Liver (tissue), 9 donors: Measurements from ENCODE around the gene ADAP1. TPM values are rescaled to one million over a fixed set of nuclear protein-coding genes. Genes with fewer than 3 reads are reported as not detected.
A peak's percentile ranks its signal among the peaks of the same experiment; 100 is the strongest.

Experiments used
- DNase-seq: peaks from one replicate; pipeline ENCODE4 v3.0.0-alpha.2; 2017; ENCODE audit warnings: low spot score
- H3K27ac ChIP-seq, 2 donors: one replicate each; pipeline ENCODE4 v1.7.0; 2013; ENCODE audit warnings: inconsistent platforms in 2 of 2, low read length in 2 of 2, control low read depth in 1 of 2, low read depth in 1 of 2, mild to moderate bottlenecking in 1 of 2
- H3K27me3 ChIP-seq, 4 donors: one replicate each; pipeline versions ENCODE4 v1.6.1 to v1.7.0; 2013; ENCODE audit warnings: low read length in 3 of 4, inconsistent platforms in 1 of 4, mild to moderate bottlenecking in 1 of 4, moderate library complexity in 1 of 4; ENCODE audit not compliant: control insufficient read depth in 4 of 4, insufficient read depth in 4 of 4
- H3K36me3 ChIP-seq, 4 donors: one replicate each; pipeline versions ENCODE4 v1.6.1 to v1.7.0; 2013; ENCODE audit warnings: low read length in 3 of 4, mild to moderate bottlenecking in 3 of 4, low read depth in 1 of 4, moderate library complexity in 1 of 4; ENCODE audit not compliant: control insufficient read depth in 4 of 4, insufficient read depth in 3 of 4
- H3K4me1 ChIP-seq, 4 donors: one replicate each; pipeline versions ENCODE4 v1.6.1 to v1.7.0; 2013; ENCODE audit warnings: low read length in 3 of 4, mild to moderate bottlenecking in 3 of 4, moderate library complexity in 1 of 4; ENCODE audit not compliant: control insufficient read depth in 4 of 4, insufficient read depth in 4 of 4
- H3K4me3 ChIP-seq, 3 donors: one replicate each; pipeline versions ENCODE4 v1.6.1 to v1.7.0; 2013; ENCODE audit warnings: low read length in 3 of 3, control low read depth in 1 of 3, low read depth in 1 of 3, mild to moderate bottlenecking in 1 of 3
- H3K9ac ChIP-seq, 2 donors: one replicate each; pipeline ENCODE4 v1.7.0; 2013; ENCODE audit warnings: low read length in 2 of 2, mild to moderate bottlenecking in 2 of 2, moderate library complexity in 2 of 2, control low read depth in 1 of 2, low read depth in 1 of 2
- H3K9me3 ChIP-seq, 4 donors: one replicate each; pipeline versions ENCODE4 v1.6.1 to v1.7.0; 2013; ENCODE audit warnings: low read length in 3 of 4; ENCODE audit not compliant: control insufficient read depth in 4 of 4
- CTCF ChIP-seq: fragments of 150-350 bp; IDR thresholded peaks from 2 replicates; pipeline ENCODE4 v1.5.1; 2017; ENCODE audit warnings: improper control_type of control experiment, low read depth, low read length; ENCODE audit not compliant: missing input control
- EGR1 ChIP-seq, 2 donors: IDR thresholded peaks; 2 replicates each; pipeline ENCODE4 v1.6.1; 2016 to 2018; ENCODE audit warnings: antibody characterized with exemption in 2 of 2, low read depth in 2 of 2
- FOXA1 ChIP-seq: IDR thresholded peaks from 2 replicates; pipeline ENCODE4 v1.6.1; 2016; ENCODE audit warnings: antibody characterized with exemption
- FOXA2 ChIP-seq: IDR thresholded peaks from 2 replicates; pipeline ENCODE4 v1.6.1; 2016; ENCODE audit warnings: antibody characterized with exemption
- GABPA ChIP-seq, 2 donors: IDR thresholded peaks in 1 of 2; conservative IDR thresholded peaks in 1 of 2; 2 replicates each; pipeline ENCODE4 v1.6.1; 2016; ENCODE audit warnings: antibody characterized with exemption in 2 of 2, mild to moderate bottlenecking in 1 of 2, moderate library complexity in 1 of 2
- HNF4A ChIP-seq, 2 donors: conservative IDR thresholded peaks; 2 replicates each; pipeline ENCODE4 v1.6.1; 2016; ENCODE audit warnings: antibody characterized with exemption in 2 of 2, mild to moderate bottlenecking in 2 of 2
- HNF4G ChIP-seq: IDR thresholded peaks from 2 replicates; pipeline ENCODE4 v1.6.1; 2016; ENCODE audit warnings: antibody characterized with exemption
- JUND ChIP-seq, 2 donors: IDR thresholded peaks; 2 replicates each; pipeline ENCODE4 v1.6.1; 2016; ENCODE audit warnings: antibody characterized with exemption in 2 of 2
- MAX ChIP-seq: IDR thresholded peaks from 2 replicates; pipeline ENCODE4 v1.6.1; 2016; ENCODE audit warnings: antibody characterized with exemption
- NR2F2 ChIP-seq: IDR thresholded peaks from 2 replicates; pipeline ENCODE4 v1.6.1; 2016; ENCODE audit warnings: antibody characterized with exemption
- RAD21 ChIP-seq, 2 donors: IDR thresholded peaks; 2 replicates each; pipeline ENCODE4 v1.6.1; 2016; ENCODE audit warnings: antibody characterized with exemption in 2 of 2, mild to moderate bottlenecking in 2 of 2
- REST ChIP-seq: IDR thresholded peaks from 2 replicates; pipeline ENCODE4 v1.6.1; 2016; ENCODE audit warnings: antibody characterized with exemption, mild to moderate bottlenecking
- RXRA ChIP-seq, 2 donors: IDR thresholded peaks; 2 replicates each; pipeline ENCODE4 v1.6.1; 2017 to 2018; ENCODE audit warnings: antibody characterized with exemption in 2 of 2, mild to moderate bottlenecking in 1 of 2
- SP1 ChIP-seq: IDR thresholded peaks from 2 replicates; pipeline ENCODE4 v1.6.1; 2018; ENCODE audit warnings: antibody characterized with exemption, mild to moderate bottlenecking
- TAF1 ChIP-seq: conservative IDR thresholded peaks from 2 replicates; pipeline ENCODE4 v1.6.1; 2016; ENCODE audit warnings: antibody characterized with exemption, mild to moderate bottlenecking
- YY1 ChIP-seq: IDR thresholded peaks from 2 replicates; pipeline ENCODE4 v1.6.1; 2016; ENCODE audit warnings: antibody characterized with exemption, mild to moderate bottlenecking
- ZBTB33 ChIP-seq: IDR thresholded peaks from 2 replicates; pipeline ENCODE4 v1.6.1; 2016; ENCODE audit warnings: antibody characterized with exemption
- whole genome bisulfite sequencing: extraction: QIAGEN DNeasy Blood & Tissue Kit; methylation state at CpG from one replicate; pipeline ENCODE4 v1.1.7; 2013; 5-methylcytosine and 5-hydroxymethylcytosine counted together
- polyA plus RNA-seq, 2 donors: library from polyadenylated mRNA; stranded (reverse) in 1 of 2; unstranded in 1 of 2; fragments of 200-250 nt in 1 of 2; fragments of >200 nt in 1 of 2; fragmentation: Nextera tagmentation in 1 of 2; extraction: Ambion mirVana in 1 of 2; gene quantifications; one replicate each; pipeline versions ENCODE4 v1.2.1 to v1.2.3, GENCODE V29; 2013 to 2015
- total RNA-seq, 2 donors: library from RNA; depleted of rRNA; stranded (reverse); fragments of >200 nt; gene quantifications; one replicate each; pipeline ENCODE4 v1.2.3, GENCODE V29; 2014
- TF ChIP-seq, protein P1 (sequence below): IDR thresholded peaks from 2 replicates; pipeline ENCODE4 v1.6.1; 2016; ENCODE audit warnings: antibody characterized with exemption
- donor health status: healthy.
- donor health status: healthy.
- donor health status: healthy.
- donor health status: healthy.
- donor health status: healthy.

The ADAP1 gene
- total and polyA plus RNA-seq, 4 donors = 0.46 to 3.7 (median 2.7) TPM

DNA sequence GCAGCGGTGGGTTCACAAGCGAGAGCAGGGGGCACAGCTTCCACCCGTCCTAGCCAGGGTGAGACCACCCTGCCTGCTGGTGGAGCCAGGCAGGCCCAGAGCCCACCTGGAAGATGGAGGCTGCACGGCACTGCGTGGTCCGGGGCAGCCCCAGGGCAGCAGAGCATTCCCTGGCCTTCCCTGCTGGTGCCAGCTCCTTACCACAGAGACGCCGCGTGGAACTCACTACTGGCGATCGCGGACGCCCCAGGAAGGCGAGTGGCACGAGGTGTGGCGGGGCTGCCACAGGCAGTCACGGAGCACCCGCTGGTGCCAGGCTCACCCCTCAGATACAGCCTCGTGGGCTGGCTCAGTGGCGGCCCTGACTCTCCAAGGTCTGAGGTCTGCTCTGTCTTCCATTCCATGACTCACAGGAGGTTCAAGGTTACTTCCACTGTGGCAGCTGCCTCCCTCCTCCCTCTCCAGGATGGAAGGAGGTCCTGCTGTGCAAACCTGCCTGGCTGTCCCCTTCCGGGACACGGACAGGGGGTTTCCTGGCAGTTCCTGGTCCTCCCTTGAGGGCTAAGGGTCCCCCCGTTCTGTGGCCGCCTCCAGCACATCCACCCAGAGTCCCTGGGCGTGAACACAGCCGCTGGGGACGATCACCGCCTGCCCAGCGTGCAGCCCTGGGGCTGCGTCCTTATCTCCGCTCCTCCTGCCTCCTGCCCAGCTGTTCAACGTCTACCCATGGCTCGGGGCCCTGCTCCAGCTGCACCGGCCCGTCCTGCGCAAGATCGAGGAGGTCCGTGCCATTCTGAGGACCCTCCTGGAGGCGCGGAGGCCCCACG, 31.6 kb upstream of the ADAP1 start:
- H3K4me3 ChIP-seq = no peak overlapping the region
- no peak overlapping the region for H3K27ac ChIP-seq
- 70% methylated on average over 41 of the region's 41 CpGs for WGBS
- H3K4me1 ChIP-seq = no peaks in the 10 kb centered on the region
- no peaks in the 10 kb centered on the region for H3K27me3 ChIP-seq
- H3K9me3 ChIP-seq = no peaks in the 10 kb centered on the region
- no peaks in the 10 kb centered on the region for H3K36me3 ChIP-seq
- TF ChIP-seq RXRA (IDR thresholded peaks at IDR 0.05) = no peak
- TF ChIP-seq ZBTB33 = no peak
- no peak for TF ChIP-seq CTCF
- no peak for TF ChIP-seq HNF4A (conservative IDR thresholded peaks at IDR 0.05)
- TF ChIP-seq, protein P1, sequence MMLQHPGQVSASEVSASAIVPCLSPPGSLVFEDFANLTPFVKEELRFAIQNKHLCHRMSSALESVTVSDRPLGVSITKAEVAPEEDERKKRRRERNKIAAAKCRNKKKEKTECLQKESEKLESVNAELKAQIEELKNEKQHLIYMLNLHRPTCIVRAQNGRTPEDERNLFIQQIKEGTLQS = no peak
- TF ChIP-seq NR2F2 = no peak
- no peak for TF ChIP-seq RAD21 (IDR thresholded peaks at IDR 0.05)
- no peak for TF ChIP-seq MAX
- TF ChIP-seq FOXA1 = no peak
- no peak for TF ChIP-seq YY1
- no peak for TF ChIP-seq TAF1
- no peak for TF ChIP-seq FOXA2
- no peak for TF ChIP-seq GABPA (IDR thresholded peaks at IDR 0.05 in 1 of 2, conservative IDR thresholded peaks at IDR 0.05 in 1 of 2)
- no peak for TF ChIP-seq JUND (IDR thresholded peaks at IDR 0.05)
- TF ChIP-seq EGR1 (IDR thresholded peaks at IDR 0.05; ENCODE audit: low read depth in 2 of 2) = no peak
- TF ChIP-seq SP1 = no peak
- TF ChIP-seq HNF4G = no peak
- no peak for TF ChIP-seq REST
- no peak overlapping the region for H3K9ac ChIP-seq
- DNase-seq = peak; percentile 49
